HG03432 (cell line): ENCODE measurements around the gene GTF2E1.

ENCODE experiments used
- ATAC-seq: cut with Tn5 transposase; IDR thresholded peaks from one replicate; pipeline ENCODE4 v1.9.1; 2021; ENCODE audit warnings: mild to moderate bottlenecking, moderate library complexity; ENCODE audit not compliant: unreplicated experiment

GTF2E1 gene

GRCh38 chr3:120796976-120797375 lies 54.4 kb downstream of the GTF2E1 start:
- no peak for ATAC-seq

DNA sequence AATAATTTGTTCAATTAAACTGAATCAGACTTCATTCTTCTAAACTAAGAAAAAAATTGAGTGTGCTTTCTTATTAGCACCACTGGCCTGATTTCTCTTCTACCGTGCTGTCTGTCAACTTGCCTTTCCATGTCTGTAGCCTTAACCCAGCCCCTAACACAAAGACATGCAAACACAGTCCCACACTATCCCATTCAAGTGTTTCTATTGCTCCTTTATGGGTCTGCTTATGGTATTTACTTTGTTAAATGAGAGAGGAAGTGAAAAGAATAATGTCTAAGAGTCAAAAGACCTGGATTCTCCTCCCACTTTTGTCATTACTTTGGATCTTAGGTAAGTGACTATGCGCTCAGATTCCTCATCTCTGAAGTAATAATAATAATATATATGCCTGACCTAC lies 55.3 kb downstream of the GTF2E1 start:
- no peak for ATAC-seq

GRCh38 chr3:120798346-120798745 lies 55.8 kb downstream of the GTF2E1 start:
- ATAC-seq, result no peak

GRCh38 chr3:120800625-120801024 lies 58.1 kb downstream of the GTF2E1 start:
- ATAC-seq, result no peak

DNA sequence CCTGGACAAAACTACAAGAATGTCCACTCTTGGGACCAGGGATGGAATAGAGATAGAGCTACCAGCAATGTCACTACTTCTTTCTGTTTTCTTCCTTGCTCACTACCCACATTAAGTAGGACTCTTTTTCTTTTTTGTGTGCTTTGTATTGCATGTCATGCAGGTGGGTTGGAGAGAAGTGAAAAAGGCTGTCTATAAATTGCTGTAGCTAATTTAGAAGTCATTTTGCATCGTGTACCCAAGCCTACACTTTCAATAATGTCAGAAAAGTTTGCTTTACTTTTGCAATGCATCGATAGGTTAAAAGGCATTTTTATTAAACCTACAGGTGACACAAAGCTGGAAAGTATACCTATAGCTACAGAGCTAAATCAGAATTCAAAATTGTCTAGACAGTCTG lies 58.9 kb downstream of the GTF2E1 start:
- peak; percentile 54 for ATAC-seq

DNA sequence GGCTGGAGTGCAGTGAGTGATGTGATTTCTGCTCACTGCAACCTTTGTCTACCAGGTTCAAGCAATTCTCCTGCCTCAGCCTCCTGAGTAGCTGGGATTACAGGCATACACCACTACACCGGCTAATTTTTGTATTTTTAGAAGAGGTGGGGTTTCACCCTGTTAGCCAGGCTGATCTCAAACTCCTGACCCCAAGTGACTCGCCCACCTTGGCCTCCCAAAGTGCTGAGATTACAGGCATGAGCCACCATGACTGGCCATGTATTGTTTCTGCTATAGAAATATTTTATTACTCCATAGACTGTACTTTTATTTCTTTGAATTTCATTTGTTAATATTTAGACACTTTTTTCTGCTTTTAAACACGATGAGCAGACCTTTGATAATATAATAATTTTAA lies 60.4 kb downstream of the GTF2E1 start:
- ATAC-seq, result no peak

DNA sequence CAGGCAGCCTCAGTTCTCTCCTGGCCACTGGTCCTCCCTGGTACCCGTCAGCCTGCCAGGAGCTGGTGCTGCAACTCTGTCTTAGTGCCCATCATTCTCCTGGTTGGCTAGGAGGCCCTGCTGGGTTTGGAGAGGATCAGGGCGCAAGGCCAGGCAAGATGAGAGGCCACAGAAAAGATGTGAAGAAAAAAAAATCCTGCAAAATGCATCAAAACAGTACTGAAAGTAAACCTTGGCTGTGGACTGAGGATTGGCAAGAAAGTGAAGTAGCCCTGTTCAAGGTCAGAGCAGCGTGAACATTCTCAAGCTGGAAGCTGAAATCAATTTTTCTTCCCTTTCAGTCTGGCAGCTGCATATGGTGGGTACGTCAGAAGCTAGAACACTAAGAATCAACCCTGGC lies 74.2 kb downstream of the GTF2E1 start:
- ATAC-seq, result no peak

GRCh38 chr3:120820748-120821147 lies 78.2 kb downstream of the GTF2E1 start:
- no peak for ATAC-seq

- no peak for ATAC-seq
Measured at GRCh38 chr3:120821426-120821825, 78.9 kb downstream of the GTF2E1 start.

DNA sequence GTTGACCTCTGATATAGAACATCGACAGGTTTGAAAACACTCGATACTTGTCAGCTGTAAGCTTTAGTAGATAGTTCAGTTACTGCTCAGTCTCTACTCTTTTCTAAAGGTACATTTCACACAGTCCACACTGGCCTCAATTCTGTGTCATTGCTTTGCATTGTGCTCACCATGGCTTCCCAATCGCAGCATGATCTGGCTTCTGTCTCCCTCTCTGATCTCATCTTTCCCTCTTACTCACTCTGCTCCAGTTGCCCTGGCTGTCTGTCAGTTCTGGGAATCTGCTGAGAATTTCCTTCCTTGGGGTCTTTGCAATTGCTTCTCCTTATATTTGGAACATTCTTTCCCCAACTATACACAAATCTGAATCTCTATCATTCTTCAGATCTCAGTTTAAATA lies 80.6 kb downstream of the GTF2E1 start:
- ATAC-seq, result no peak

DNA sequence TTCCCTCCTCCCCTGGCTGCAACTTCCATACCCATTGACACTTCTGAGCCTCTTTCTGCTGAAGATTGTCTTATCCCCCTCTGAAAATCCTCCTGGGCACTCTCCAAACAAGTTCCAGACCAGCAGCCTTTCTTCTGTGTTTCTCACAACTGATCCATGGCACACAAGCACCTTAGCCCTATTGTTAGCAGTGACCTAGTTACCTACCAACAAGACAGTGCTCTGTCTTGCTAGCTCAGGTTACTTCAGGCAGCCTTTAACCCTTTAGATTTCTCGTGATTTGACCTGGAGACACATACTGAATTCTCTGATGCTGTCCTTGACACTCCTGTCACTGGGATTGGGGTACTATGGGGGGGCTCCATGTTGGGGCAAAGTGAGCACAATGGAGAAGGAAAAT lies 82.1 kb downstream of the GTF2E1 start:
- ATAC-seq, result no peak

- ATAC-seq, result no peak
Measured at GRCh38 chr3:120828796-120829195, 86.3 kb downstream of the GTF2E1 start.

DNA sequence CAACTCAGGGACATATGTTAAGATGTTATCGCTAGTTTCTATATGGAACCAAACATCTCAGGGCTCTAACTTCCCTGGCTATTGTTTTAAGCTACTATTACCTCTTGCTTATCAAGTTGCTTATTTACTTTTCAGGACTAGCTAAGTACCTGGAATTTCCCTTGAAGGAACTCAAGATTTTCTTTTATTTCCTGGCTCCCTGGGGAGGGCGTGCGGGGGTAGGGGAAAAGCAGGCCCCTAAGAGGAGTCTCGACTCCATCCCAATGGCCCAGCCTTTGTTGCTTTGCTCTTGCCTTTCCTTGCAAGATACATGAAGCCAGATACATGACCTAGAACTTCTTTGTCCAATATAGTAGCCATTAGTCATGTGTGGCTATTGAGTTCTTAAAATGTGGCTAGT lies 88.5 kb downstream of the GTF2E1 start:
- no peak for ATAC-seq
